ENCODE results near the gene MAP3K6. TPM values are rescaled to one million over a fixed set of nuclear protein-coding genes. Genes with fewer than 3 reads are reported as not detected.
"Not testable (repeated sequence)": the region's sequence is repeated elsewhere in the genome, so short reads cannot be mapped to it uniquely, and the experiment has no call there.

The MAP3K6 gene
- total RNA-seq, 1 donor from 2014 or later: 17.9 TPM

DNA sequence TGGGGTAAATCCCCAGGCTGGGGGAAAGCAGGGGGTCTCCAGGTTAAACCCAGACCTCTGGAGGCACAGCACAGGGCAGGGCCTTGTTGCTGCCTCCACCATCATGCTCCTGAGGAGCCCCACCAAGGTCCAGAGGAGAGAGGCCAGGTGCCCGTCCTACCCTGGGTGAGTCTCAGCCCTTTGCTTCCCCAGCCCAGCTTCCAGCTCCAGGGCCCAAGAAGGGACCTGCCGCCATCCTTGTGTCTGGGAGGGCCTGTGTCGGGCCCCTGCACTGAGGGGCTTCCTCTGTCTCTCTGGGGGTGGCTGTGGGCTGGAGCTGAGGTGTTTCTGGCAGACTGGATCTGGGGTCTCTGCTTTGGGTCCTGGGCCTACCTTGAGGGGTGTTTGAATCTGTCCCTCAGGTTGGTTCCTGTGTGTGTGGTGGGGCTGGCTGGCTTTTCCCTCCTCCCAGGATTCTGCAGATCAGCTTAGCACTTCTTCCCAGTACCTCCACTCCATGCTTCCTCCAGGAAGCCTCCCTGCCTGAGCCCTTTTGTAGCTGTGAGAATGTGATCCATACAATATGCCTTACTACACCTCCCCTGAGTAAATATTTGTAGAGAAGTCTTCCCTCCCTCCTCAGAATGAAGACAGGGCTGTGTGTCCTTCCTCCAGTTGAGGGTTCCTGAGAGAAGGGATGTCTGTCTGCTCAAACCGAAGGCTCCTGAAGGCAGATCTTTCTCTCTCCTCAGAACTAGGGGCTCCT lies 31.8 kb upstream of the MAP3K6 start:
- no peak for DNase-seq (ENCODE audit: extremely low read depth, low read depth, low spot score)

DNA sequence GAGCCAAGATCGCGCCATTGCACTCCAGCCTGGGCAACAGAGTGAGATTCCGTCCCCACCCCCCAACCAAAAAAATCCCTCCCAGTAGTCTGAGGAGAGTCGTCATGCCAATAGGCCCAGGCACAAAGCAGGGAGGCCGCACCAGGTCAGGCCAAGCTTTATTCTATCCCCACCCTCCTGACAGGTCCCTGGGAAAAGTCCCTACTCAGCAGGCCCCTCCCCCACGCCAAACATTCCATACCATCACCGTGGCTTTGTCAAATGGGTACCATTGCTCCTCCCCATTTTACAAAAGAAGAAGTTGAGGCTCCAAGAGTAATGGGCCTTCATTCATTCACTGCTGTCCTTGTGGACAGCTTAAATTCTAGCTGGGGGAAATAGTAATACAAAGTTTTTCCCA lies 31.0 kb upstream of the MAP3K6 start:
- DNase-seq (ENCODE audit: extremely low read depth, low read depth, low spot score): no peak

DNA sequence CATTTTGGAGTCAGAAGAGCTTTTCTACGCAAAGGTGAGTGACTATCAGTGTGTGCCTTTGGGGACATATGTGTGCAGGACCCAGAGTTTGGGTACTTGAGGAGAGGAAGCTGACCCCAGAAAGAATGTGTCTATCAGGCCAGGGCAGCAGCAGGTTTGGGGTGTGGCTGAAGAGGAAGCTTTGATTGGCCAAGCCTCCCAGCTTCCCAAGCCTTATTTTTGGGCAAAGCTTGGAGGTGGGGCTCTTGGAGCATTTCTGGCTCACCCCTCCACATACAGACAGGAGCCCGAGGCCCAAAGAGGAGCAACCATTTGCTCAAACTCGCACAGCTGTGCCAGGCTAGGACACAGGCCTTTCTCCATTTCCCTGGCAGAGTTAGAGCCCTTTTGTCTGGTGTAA lies 30.3 kb upstream of the MAP3K6 start:
- DNase-seq (ENCODE audit: extremely low read depth, low read depth, low spot score): no peak

DNA sequence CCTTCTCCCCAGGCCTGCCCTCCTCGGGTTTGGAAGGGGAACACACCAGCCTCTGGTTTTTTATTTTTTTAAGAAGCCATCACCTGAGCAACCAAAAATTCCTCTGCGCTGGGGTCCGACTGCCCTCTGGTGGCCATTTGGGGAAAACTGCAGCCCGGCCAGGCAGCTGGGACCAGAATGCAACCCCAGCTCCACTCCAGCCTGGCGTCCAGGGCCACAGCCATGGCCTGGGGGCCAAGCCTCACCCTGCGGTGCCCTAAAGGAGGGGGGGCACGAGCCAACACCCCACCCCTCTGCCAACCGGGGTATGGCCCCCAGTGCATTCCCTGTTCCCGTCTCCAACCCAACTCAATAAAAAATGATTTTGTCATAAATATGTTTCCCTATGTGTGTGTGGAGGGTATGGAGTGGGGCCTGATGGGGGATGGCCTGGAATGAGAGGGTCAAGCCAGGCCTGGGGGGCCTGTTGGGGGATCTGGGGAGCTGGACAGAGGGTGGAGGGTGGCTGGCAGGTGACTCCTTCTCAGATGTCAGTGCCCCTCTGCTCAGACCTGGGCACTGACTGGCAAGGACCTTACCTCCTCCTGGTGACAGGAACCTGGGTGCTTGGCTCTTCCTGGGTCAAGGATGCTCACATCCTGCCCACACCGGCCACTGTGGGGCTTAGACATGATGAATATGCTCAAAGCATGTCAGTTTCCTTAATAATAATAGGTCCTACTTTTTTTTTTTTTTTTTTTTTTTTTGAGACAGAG lies 28.9 kb upstream of the MAP3K6 start:
- DNase-seq (ENCODE audit: extremely low read depth, low read depth, low spot score): no peak

DNA sequence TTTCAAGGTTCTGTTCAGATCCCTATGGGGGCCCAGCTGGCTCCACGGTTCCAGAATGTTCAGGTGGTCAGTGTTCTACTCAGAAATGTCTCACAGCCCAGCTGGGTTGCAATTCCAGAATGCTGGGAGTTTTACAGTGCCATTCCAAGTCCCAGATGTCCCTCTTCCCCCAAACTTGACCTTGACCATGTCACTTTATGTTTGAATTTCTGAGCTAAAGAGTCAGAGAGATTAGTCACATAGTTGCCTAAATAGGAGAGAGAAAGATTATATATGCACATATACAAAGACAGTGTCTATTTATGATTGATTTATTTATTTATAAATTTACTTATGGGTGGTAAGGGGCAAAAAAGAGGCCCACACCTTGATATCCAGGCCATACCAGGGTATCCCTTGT lies 28.2 kb upstream of the MAP3K6 start:
- DNase-seq (ENCODE audit: extremely low read depth, low read depth, low spot score): no peak

DNA sequence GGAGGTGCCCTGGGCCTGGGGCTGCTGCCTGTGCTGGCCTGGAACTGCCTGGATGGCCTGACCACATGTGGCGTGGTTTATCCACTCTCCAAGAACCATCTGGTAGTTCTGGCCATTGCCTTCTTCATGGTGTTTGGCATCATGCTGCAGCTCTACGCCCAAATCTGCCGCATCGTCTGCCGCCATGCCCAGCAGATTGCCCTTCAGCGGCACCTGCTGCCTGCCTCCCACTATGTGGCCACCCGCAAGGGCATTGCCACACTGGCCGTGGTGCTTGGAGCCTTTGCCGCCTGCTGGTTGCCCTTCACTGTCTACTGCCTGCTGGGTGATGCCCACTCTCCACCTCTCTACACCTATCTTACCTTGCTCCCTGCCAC lies 27.5 kb upstream of the MAP3K6 start:
- DNase-seq (ENCODE audit: extremely low read depth, low read depth, low spot score): no peak

DNA sequence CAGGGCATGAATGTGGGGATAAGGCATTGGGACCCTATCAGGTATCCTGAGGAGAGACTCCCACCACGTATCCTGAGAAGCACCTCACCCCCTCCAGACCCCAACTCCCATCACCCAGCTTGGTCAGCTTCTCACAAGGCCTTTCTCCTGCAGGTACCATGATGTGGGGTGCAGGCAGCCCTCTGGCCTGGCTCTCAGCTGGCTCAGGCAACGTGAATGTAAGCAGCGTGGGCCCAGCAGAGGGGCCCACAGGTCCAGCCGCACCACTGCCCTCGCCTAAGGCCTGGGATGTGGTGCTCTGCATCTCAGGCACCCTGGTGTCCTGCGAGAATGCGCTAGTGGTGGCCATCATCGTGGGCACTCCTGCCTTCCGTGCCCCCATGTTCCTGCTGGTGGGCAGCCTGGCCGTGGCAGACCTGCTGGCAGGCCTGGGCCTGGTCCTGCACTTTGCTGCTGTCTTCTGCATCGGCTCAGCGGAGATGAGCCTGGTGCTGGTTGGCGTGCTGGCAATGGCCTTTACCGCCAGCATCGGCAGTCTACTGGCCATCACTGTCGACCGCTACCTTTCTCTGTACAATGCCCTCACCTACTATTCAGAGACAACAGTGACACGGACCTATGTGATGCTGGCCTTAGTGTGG lies 27.0 kb upstream of the MAP3K6 start:
- DNase-seq (ENCODE audit: extremely low read depth, low read depth, low spot score): no peak

DNA sequence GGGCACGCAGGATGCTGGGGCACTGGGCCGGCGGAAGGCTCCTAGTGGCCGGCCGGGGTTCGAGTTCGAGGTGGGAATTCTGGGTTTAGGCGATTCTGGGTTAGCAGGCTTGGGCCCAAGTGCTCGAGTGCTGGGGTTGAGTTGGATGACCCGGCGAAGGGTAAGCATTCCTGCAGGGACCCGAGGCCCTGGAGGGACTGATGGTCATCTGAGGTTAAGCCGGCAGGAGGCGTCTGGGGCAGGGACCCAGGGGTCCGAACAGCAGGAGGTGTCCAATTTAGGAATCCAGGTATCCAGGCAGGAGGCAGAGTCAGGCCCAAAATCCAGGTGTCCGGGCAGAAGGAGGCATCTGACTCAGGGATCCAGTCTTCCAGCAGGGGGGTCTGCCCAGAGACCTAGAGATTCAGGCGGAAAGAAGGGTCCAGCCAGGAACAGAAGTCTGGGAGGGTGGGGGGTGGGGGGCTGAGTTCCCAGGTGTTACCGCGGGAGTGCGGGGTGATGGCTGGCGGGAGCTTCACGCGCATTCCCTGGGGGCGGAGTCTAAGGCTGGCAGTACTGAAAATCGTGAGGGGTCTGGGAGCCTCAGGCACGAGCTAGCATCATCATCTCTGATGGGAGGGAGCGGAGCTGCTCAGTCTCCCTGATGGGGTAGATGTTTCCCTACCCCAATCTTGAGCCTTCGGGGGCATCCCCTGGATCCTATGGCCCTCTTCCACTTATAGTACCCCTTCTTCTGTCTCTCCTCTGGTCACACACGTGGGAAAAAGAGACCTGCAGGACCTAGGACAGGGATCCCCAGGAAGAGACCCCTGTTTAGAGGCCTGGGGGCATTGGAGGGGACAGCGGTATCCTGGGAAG lies 26.2 kb upstream of the MAP3K6 start:
- DNase-seq (ENCODE audit: extremely low read depth, low read depth, low spot score): no peak

DNA sequence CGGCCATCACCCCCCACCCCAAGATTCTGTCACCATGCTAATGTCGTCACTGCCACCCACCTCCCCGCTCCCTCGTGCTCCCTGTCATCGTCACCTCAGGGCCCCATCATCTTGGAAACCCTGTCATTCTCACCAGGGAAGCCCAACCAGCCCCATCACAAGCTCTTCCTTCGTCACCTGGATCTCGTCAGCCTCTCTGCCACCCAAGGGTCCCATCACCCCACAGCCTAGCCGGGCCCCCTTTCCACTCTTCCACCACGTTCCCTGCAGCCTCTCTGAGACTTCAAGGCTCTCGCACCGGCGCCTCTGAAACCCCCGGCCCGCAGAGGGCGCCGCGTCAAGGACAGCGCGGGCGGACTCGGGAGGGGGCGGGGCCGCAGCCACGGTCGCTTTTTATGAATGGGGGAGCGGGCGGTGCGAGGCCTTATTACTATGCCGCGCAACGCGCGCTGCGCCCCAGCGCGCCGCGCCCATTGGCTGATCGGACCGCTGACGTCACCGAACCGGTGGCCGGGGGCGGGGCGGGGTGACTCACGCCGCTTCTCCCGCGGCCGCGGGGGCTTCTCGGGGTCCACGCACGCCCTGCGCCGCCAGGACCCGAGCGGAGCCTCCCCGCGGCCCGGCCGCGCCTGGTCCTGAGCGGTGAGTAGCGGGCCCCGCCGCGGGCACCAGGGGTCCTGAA lies 25.5 kb upstream of the MAP3K6 start, which contains the start of gene GPR3:
Gene GPR3 (plus strand): TSS at position 527 of the 682 bp plus-strand sequence. CDS start 1,177 bp downstream, outside the sequence.
- no peak for DNase-seq (ENCODE audit: extremely low read depth, low read depth, low spot score)

DNA sequence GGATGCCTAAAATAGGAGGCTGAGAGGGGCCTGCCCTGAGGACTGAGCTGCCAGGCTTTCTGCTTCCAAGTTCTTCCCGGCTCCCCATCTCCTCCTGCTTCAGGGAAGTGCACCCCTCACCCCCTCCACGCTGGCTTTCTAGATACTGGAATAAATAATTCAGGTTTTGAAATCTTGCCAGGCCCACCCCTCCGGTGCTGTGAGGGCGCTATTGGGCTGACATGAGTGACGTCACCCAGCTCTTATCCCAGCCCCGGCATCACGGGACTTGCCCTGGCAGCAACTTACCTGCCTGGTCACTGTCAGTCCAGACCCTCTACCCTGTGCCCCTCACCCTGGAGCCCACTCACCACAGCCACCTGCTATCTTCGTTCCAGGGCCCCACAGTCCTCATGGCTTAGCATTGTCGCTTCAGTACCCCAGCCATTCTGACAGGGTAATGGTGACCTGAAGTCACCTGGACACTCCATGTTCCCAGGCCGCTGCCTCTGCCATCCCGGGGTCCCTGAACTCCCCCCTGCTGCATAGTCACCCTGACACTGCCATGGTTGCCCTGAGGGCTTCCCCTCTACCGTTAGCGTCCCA lies 24.8 kb upstream of the MAP3K6 start:
- DNase-seq (ENCODE audit: extremely low read depth, low read depth, low spot score): no peak

DNA sequence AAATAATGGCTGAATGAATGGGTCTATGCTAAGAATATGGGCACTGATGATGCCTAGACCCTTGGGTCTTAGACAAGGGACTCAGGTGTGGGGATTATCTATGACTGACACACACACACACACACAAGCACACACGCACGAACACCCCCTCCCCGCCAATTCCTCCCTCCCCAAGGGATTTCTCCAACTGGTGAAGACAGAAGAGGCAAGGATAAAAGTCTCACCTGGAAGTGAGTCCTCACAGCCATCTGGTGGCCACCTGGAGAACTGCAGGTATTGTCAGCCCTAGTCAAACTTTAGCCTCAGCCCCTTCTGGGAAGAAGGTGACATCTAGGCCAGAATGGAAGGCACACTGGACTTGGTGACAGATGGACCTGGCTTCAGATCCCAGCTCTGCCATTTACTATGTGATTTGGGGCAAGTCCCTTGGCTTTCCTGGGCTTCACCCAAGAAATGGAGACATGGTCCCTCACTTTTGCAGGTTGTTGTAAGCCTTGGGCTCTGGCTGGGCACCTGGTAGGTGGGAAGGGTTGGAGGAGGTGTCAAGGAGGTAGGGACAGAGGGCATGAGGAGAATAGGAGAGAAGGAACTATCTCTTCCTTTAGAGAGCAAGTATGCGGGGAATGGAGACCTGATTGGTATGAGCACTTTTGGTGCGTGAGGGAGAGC lies 21.7 kb upstream of the MAP3K6 start:
- DNase-seq (ENCODE audit: extremely low read depth, low read depth, low spot score): no peak

DNA sequence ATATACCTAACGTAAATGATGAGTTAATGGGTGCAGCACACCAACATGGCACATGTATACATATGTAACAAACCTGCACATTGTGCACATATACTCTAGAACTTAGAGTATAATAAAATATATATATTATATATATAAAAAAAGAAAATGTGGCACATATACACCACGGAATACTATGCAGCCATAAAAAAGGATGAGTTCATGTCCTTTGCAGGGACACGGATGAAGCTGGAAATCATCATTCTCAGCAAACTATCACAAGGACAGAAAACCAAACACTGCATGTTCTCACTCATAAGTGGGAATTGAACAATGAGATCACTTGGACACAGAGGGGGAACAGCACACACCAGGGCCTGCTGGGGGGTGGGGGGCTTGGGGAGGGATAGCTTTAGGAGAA lies 18.0 kb upstream of the MAP3K6 start:
- DNase-seq (ENCODE audit: extremely low read depth, low read depth, low spot score): not testable (repeated sequence)

DNA sequence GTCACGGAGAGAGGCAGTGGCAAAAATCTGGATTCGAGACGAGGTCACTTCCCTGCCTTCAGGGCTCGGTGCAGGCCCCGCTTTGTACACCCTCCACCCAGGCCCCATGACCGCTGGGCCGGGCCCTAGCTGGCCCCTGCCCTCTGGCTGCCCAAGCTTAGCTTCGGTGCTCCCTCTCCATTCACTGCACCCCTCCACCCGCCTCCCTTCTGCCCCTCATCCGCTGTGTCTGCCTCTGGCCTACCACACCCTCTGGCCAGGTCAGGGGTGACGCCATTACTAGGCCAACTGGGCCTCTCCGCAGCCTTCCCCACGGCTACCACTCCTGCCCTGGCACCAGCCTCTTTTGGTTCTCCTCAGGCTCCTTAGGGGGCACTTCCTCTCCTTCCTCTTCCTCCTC lies 16.9 kb upstream of the MAP3K6 start:
- no peak for DNase-seq (ENCODE audit: extremely low read depth, low read depth, low spot score)

DNA sequence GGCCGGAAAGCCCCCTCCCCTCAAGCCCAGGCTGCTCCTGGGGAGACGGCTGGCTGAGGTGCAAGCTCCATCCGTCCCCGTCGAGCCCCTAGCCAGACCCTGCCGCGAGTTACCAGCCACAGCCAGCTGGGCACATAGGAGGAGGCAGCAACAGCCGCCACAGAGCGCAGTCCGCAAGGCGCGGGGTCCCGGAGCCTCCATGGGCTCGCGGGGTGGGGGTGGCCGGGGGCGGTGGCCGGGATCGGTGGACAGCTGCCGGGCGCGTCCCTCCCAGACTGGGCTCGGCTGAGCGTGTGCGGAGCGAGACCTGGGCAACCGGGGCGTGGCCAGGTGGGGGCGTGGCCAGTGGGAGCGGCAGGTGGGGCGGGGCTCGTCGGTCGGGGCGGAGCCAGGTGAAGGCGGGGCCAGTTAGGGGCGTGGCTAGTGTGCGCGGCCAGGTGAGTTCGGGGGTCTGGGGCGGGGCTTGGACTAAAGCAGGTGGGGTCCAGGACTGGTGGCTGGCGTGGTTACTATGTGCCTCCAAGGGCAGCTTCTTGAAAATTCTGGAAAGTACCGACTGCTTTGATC lies 16.4 kb upstream of the MAP3K6 start, which contains the start of gene CD164L2:
Gene CD164L2 (minus strand): TSS at position 295 of the 567 bp plus-strand sequence. CDS start 94 bp downstream, at position 201.
- DNase-seq (ENCODE audit: extremely low read depth, low read depth, low spot score): no peak

DNA sequence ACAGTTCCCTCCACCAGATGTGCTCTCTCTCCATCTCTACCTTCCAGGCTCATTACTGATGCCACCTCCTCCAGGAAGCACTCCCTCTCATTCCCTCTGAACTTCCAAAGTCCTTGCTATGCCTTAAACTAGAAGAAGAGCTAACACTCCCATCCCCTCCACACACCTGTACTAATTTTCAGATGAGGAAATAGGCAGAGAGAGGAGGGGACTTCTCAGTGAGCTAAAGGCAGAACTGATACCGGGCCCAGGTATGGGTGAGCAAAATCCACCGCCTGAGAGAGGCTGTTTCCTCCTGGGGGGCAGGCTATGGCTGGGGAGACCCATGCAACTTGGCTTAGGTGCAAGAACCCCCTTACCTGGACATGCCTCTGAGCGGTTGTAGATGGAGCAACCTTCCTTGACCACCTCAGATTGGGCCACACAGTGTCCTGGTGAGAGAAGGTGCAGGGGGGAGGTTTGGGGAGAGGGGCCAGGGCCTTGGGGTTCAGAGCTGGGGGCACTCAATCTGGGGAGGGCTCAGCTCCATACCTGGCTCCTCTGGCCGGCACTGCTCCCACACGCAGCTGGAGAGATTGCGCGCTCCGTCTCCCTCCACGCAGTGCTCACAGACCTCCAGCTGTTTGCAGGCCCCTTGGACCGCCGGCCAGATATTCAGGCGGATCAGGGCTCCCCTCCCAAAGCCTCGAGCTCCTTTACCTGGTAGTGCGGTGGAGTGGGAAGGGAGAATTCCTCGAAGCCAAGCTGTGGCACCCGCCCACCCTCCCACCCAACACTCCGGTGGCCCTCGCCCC lies 15.4 kb upstream of the MAP3K6 start:
- DNase-seq (ENCODE audit: extremely low read depth, low read depth, low spot score): no peak

DNA sequence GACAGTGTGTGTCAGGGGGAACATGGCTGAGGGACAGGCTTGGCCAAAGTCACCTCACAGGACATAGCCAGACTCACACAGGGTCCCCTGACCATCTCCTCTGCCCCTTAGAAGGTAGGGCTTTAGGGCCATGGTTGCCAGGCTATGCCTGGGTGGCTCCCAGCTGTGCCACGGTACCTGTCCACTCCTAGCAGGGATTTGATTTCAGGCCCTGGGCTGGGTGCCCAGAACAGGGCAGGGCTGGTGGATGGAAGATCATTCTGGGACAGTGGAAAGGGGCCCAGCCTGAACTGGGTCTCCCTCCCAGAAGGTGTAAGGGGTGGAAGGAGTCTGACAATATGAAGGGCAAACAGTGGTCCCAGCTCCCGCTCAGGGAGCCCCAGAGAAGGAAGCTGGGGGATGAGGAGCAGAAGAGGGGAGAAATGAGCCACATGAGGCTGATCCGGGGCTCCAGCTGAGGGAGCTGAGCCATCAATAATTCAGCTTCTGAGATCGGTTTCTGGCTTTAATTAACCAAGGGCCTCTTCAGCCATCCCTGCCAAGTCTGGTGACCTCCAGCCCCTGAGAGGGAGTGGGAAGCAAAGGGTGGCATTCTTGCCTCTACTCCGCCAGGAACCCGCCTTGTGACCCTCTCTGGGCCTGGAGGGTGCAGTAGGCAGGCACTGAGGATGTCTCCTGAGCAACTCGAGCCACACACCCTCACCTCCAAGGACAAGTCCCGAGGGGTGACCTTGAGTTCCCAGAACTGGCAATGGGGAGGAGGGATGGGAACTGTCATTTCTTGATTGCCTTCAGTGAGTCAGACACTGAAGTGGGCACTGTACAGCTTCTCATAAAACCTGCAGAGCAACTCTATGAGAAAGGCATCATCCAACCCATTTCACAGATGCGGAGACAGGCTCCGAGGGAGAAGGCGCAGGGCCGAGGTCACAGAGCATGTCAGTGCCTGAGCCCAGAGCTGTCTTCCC lies 14.3 kb upstream of the MAP3K6 start:
- no peak for DNase-seq (ENCODE audit: extremely low read depth, low read depth, low spot score)

DNA sequence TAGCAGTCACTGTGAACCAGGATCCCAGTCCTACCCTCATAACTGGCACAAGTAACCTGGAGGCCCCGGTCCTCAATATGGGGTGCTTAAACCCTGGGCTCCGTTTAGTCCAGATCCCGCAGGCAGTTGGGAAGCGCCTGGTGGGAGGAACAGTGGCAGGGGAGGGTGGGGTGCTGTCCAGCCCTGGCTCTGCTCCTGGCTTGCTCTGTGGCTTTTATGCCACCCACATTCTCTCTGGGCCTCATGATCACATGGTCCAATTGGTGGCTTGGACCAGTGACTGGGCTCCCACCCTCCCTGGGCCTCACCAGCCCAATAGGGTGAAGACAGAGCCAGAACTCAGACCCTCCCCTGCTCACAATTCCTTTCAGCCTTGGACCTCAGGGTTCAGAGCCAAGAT lies 13.5 kb upstream of the MAP3K6 start:
- no peak for DNase-seq (ENCODE audit: extremely low read depth, low read depth, low spot score)
